SU-DHL-6 (cell line): ENCODE data around the gene SGCA.

Experiments used
- EZH2phosphoT487 ChIP-seq: fragments of 200-600 bp; sonication (generic), shearing (Covaris generic); conservative IDR thresholded peaks from 2 replicates; pipeline ENCODE4 v1.6.1; 2018; ENCODE audit warnings: mild to moderate bottlenecking, antibody characterized with exemption, low read length, moderate library complexity, mixed read lengths
- TF ChIP-seq, protein P1 (sequence below): fragments of 200-600 bp; sonication (generic); IDR thresholded peaks from one replicate; pipeline ENCODE4 v1.5.1; 2017; ENCODE audit warnings: antibody characterized with exemption, mild to moderate bottlenecking, low read length, moderate library complexity; ENCODE audit not compliant: insufficient read depth, poor library complexity, severe bottlenecking

DNA sequence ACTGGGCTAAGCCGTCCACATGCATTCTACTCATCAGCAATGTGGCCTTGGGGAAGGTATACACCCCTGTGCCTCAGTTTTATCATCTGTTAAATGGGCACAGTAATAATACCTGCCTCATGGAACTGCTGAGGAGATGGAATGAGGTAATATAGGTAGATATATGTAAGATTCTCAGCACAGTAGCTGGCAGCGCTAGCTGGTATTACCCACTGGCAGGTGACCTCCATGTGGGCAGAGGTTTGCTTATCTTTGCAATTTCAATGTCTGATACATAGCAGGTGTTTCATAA lies 1.2 kb upstream of the SGCA start:
- TF ChIP-seq, protein P1, sequence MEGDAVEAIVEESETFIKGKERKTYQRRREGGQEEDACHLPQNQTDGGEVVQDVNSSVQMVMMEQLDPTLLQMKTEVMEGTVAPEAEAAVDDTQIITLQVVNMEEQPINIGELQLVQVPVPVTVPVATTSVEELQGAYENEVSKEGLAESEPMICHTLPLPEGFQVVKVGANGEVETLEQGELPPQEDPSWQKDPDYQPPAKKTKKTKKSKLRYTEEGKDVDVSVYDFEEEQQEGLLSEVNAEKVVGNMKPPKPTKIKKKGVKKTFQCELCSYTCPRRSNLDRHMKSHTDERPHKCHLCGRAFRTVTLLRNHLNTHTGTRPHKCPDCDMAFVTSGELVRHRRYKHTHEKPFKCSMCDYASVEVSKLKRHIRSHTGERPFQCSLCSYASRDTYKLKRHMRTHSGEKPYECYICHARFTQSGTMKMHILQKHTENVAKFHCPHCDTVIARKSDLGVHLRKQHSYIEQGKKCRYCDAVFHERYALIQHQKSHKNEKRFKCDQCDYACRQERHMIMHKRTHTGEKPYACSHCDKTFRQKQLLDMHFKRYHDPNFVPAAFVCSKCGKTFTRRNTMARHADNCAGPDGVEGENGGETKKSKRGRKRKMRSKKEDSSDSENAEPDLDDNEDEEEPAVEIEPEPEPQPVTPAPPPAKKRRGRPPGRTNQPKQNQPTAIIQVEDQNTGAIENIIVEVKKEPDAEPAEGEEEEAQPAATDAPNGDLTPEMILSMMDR: no peak
- TF ChIP-seq EZH2phosphoT487: no peak
